RPMI8226 (cell line): ENCODE results near the gene C1orf226.

Experiments
- DNase-seq: peaks from one replicate; pipeline ENCODE4 v3.0.0-alpha.2; 2015

C1orf226 gene

GRCh38 chr1:162386292-162387225, 5.0 kb downstream of the C1orf226 start:
- DNase-seq, result no peak

DNA sequence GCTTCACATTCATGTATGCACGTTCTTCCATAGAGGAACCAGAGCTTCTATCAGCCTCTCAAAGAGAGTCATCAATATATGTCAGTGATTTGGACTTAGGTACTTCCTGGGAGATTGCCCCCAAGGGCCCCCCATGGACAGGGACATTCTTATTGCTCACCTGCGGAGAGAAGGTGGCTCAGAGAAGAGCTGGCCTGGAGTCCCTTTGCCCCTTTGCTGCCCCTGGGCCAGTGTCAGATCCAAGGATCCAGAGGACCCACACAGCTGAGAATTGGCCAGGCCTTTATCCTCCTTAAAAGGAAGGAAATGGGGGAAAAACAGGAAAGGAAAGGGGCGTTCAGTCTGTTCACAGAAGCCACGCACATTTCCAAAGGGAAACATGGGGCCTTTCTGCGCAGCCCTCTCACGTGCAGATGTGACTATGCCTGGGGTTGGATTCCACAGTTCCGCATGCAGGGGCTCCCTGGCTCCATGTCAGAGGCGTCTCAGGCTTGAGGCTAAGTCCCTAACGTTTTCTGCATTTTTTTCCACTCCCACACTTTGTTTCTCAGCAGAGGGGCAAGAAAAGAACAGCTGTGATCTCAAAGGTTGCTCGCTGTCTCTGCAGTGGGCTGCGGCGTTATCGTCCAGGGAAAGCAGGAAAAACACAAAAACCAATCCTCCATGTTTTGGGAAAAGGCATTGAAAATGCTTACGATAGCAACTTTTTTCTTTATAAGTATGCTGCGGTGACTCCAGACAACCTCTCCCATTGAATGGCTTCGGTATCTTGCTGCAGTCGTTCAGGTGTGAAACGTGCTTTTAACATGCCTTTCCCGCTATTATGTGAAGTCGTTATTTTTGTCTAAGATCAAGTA, 5.9 kb downstream of the C1orf226 start:
- no peak for DNase-seq

DNA sequence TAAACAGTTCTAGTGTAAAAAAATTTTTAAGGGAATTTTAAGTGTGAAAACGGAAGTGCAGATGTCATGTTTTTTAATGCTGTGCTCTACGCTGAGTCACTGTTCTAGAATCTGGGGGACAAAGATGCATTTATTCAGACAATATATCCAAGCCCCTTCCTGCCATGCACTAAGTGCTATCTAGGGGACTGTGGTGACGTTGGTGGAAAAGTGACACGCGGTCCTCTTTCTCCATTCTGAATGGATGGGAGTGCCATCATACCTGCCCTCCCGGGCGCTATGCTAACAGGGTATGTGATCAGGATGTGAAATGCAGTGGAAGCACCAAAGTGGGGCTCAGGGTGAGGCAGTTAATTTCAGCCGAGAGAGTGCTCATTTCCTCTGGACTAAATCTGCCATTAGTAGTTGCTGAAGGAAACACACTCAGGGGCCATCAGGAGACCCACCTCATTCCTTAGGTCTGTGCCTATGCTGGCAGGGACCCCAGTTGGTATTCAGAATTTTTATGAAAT, 6.6 kb downstream of the C1orf226 start:
- no peak for DNase-seq

- DNase-seq, result no peak
Observed at GRCh38 chr1:162388615-162389014, 7.1 kb downstream of the C1orf226 start.

DNA sequence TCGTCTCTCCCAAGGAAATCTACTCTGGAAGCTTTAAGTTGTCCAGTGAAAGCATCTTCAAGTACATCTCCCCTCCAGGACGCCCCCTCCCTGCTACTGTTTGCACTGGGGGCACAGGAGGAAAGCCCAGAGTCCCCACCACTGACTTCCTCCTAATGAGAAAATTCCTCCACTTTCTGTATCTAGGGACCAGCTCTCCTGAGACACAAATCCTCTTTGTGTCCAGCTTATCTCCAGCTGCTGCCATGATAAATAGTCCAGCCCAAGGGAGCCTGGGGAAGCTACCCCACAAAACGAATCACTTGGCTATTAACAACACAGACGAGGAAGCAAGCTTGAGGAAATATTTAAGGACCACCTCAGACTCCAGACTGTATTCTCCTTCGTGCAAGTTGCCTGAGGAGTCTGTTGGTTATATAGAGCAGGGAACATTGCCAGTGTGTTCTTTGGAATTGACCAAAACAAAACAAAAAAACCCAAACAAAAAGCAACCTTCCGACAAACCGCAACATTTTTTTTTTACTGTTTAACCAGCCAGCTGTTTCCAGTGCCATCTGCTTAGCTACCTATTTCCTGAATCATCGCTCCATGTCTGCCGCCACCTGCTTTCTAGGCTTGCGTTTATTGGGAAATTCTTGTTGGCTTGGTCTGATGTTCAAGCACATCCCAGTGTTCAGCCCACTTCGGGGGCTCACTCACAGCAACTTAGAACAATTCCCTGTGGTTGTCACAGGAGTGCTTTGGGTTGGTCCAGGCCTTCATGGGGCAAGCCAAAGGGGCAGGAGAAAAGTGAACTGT, 7.7 kb downstream of the C1orf226 start:
- DNase-seq, result peak; percentile 37

DNA sequence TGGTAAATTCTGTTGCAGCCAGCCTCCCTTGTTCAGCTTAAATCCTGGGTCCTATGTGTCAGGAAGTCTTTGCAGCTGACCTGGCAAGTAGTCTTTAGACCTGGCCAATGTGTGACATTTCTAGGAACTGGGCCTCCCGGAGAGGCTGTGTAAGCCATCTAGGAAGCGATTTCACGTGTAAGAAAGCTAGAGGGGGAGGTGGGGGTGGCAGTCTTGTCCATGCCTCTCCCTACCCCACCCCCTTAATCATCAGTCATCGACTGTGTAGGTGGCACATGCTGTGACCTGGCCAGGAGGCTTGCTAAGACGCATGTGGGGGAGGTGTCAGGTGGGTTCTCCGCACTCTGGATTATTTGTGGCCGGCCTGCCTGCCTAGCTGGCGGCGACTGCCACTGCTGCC, 8.4 kb downstream of the C1orf226 start:
- peak; percentile 19 for DNase-seq

DNA sequence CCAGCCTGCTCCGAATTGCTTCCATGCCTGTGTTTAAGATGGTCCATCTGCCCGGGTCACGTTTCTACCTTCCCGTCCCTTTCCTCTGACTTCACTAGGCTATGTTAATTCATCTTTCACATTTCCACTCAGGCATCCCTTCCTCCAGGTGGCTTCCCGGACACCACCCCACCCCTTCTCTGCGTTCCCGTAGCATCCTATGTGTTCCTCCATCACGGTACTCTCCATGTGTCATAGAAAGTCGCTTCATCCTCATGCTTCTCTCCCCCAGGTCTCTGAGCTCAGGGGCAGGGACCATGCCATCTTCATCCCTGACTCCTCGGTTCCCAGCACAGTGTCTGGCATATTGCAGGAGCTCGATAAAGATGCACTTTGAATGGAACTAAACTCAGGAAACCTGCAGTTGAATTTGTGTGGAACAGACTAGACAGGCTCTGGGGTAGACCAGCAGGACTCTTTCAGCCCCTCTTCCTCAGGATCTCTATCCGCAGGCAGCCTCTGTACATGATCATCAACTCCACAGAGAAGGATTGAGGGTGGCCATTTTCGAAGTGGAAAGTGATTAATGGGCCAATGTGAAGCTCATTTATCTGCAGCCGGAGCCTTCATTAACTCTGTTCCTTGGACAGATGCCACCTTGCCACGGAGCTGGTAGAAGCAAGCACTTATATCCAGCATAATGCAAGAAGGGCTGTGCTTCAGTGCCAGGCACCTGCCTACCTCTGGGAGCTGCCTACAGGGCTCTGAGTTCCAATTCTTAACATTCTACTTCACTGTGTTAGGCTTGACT, 9.1 kb downstream of the C1orf226 start:
- DNase-seq, result no peak

- peak; percentile 49 for DNase-seq
Observed at GRCh38 chr1:162391790-162392563, 10.4 kb downstream of the C1orf226 start.

- no peak for DNase-seq
Observed at GRCh38 chr1:162396201-162396906, 14.8 kb downstream of the C1orf226 start.

DNA sequence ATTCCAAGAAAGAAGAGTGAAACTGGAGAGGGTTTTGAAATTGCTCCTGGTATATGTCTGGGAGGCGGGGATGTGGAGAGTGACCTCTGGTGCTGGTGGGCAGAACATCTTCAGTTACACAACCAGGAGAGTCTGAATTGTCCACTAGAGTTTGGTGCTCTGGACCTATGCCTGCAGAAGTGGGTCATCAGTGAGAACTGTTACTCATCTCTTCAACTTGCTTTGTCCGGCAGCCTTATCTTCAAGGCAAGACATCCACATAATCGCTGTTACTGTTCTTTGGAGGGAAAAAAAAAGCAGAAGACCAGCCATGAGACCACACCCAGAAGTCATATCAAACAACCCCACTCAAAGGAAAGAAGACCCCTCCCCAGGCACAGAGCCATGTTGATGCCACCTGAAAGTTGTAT, 15.5 kb downstream of the C1orf226 start:
- DNase-seq, result no peak

DNA sequence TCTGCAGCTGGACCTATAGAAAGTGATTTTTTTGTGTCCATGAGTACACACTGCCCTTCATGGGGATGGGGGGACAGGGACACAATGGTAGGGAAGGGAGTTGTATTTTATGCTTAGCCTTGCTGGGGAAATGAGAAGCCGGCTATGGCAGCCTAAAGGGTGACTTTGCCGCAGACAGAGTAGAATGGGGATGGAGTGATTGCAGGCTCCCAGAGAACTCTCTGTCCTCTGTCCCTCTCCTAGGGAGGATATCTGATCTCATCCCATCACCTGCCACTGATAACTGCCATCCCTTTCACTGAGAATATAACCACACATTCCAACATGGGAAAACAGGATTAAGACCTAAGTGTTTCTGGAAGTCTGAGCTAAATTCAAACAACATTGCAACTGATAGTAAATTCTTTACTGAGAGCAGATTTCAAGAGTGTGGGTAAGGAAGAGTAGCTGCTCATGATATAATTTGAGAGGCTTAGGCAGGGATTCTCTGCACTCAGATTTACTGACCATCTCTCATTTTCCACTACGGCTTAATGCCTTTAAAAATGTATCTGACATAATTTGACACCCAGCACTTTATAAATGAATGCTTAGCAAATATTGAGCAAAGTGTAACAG, 16.5 kb downstream of the C1orf226 start:
- DNase-seq, result no peak

DNA sequence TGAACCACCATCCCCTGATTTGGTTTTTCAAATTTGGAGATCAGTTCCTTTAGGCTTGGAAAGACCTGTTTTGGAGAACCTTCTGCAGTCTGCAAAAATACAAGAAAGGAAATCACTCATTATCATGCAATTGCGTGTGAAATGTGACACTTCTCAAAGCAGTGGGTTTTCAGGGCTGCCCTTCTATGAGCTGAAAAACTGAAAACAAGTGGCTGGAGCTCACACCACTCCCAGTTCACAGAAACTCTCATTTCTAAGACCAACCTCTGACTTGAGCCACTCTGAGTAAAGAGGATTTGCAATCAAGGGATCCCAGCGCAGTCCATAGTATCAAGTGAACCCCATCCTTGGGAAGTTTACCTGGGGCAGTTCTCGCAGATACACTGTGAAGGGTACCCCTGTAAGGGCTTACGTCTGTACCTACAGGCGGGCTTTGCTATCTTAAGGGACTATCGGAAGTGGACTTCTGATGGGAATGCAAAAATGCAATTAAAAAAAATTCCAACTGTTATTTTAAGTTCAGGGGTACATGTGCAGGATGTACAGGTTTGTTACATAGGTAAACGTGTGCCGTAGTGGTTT, 17.6 kb downstream of the C1orf226 start:
- no peak for DNase-seq

GRCh38 chr1:162400790-162401355, 19.3 kb downstream of the C1orf226 start:
- no peak for DNase-seq

- DNase-seq, result no peak
Observed at GRCh38 chr1:162404550-162405160, 23.1 kb downstream of the C1orf226 start.

DNA sequence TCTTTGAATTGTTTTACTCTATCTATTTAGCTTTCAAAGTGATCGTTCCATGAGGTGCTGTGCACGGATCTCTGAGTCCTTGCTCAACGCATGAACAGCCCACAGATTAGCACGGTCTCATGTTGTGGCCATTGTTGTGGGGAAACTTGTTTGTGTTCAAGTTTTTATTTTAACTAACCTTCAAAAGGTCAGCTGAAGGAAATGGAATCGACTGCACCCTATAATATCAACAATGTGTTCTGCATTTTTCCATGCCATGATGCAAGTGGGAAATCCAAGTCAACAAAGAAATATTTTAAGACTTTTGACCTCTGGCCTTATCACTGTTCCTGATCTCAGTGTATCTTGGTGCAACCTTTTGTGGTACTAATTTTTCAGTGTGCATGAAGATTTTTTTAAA, 24.3 kb downstream of the C1orf226 start:
- DNase-seq, result no peak

DNA sequence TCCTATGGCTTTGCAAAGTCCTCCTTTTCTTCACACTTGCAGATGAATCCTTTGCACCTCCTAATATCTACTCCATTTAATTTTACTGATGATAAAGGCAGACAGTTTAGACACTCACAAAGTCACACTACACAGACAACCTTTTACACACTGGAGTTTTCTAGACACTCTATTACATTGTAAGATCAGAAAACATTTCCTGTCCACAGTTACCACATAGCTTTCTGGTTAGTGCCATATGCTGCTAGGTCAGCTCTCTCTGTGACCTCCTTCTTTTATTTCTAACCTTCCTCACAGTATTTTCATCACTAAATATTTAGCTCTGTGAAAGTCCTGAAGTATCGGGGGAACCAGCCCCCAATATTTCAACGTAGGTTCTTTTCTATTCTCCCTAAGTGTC, 25.3 kb downstream of the C1orf226 start:
- DNase-seq, result no peak

DNA sequence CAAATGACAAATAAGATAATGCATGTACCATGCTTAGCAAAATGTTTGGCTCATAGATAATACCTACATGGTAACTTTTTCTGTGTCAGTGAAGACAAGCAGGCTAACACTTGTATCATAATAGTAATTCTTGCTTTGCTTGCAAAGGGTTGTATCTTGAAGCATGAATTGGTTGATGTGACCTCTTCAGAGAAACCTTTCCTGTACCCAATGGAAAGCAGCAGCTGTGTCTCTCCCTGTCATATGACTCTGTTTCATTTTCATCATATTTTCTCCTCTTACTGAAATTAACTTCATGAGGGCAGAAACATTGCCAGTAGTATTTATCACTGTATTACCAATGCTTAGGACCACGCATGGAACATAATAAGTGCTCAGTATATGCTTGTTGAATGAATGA, 26.0 kb downstream of the C1orf226 start:
- no peak for DNase-seq

GRCh38 chr1:162412002-162412401, 30.5 kb downstream of the C1orf226 start, which contains the start of gene SH2D1B:
TSS of gene SH2D1B (minus strand) at chr1:162412136. CDS start at chr1:162412016, 120 bp downstream.
- DNase-seq, result no peak

GRCh38 chr1:162416215-162416614, 34.7 kb downstream of the C1orf226 start:
- no peak for DNase-seq
